ENCODE measurements around the gene LPIN2. TPM values are rescaled to one million over a fixed set of nuclear protein-coding genes. Genes with fewer than 3 reads are reported as not detected.

LPIN2 gene
- total and polyA plus RNA-seq, 2 of the 13 experiments (the other 11 are each of a cell fraction or from before 2014, with no cell fraction given): 46.0 to 119 TPM

GRCh38 chr18:2982452-2983269, 30.3 kb downstream of the LPIN2 start (continued):
- no peak for TF ChIP-seq ZNF768 (CRISPR knock-in tag; IDR thresholded peaks at IDR 0.05)
- no peak for TF ChIP-seq ZNF350 (CRISPR knock-in tag; IDR thresholded peaks at IDR 0.05; ENCODE audit: borderline replicate concordance, low read depth)
- no peak for TF ChIP-seq ZBTB39 (CRISPR knock-in tag; IDR thresholded peaks at IDR 0.05)
- no peak for TF ChIP-seq NKX3-1 (CRISPR knock-in tag; IDR thresholded peaks at IDR 0.05)
- no peak for TF ChIP-seq SOX13 (IDR thresholded peaks at IDR 0.05)
- TF ChIP-seq SOX13 (CRISPR knock-in tag; conservative IDR thresholded peaks at IDR 0.05 in 1 of 2, IDR thresholded peaks at IDR 0.05 in 1 of 2): peak in 1 of 2 experiments; percentile 47; a peak in 1 of 4 replicates
- TF ChIP-seq ASH2L (IDR thresholded peaks at IDR 0.05; ENCODE audit: insufficient read length, low read depth, low read length): peak; percentile 27
- TF ChIP-seq RBM39 (IDR thresholded peaks at IDR 0.05; ENCODE audit: low read depth, low read length, poor library complexity, severe bottlenecking): no peak
- no peak for TF ChIP-seq HNRNPUL1 (IDR thresholded peaks at IDR 0.05; ENCODE audit: low read depth, low read length)
- TF ChIP-seq FOXA3 (CRISPR knock-in tag; IDR thresholded peaks at IDR 0.05): peak; percentile 54; the same call in 1 of the 2 replicates
- TF ChIP-seq ZBTB8A (CRISPR knock-in tag; IDR thresholded peaks at IDR 0.05; ENCODE audit: borderline replicate concordance, low read depth): no peak
- TF ChIP-seq ZXDC (CRISPR knock-in tag; IDR thresholded peaks at IDR 0.05): no peak
- TF ChIP-seq ZMYM4 (CRISPR knock-in tag; IDR thresholded peaks at IDR 0.05): peak; percentile 48; the same call in 1 of the 2 replicates
- TF ChIP-seq SOX6 (IDR thresholded peaks at IDR 0.05): no peak
- TF ChIP-seq SOX6 (CRISPR knock-in tag; IDR thresholded peaks at IDR 0.05): peak; percentile 29; the same call in 1 of the 2 replicates
- TF ChIP-seq RXRB (CRISPR knock-in tag; IDR thresholded peaks at IDR 0.05; ENCODE audit: borderline replicate concordance): 0 out of 2 replicates have a peak, but pooled peaks have one; percentile 8
- TF ChIP-seq ZNF746 (CRISPR knock-in tag; IDR thresholded peaks at IDR 0.05): no peak
- TF ChIP-seq HOMEZ (CRISPR knock-in tag; IDR thresholded peaks at IDR 0.05; ENCODE audit: low read depth): 0 out of 2 replicates have a peak, but pooled peaks have one; percentile 9

All from HepG2 (cell line).